K562 (cell line): ENCODE data around the gene PSD2. TPM values are rescaled to one million over a fixed set of nuclear protein-coding genes. Genes with fewer than 3 reads are reported as not detected.

Experiments
- CHD7 ChIP-seq: fragments of 200-600 bp; sonication (generic); IDR thresholded peaks from one replicate; pipeline ENCODE4 v1.6.1; 2012; ENCODE audit warnings: mild to moderate bottlenecking, low read depth, low read length, inconsistent platforms
- FOXK1 ChIP-seq: sonication (generic); formaldehyde crosslinking; IDR thresholded peaks from 2 replicates; pipeline ENCODE4 v1.8.0; 2022; ENCODE audit warnings: missing genetic modification reagents, mild to moderate bottlenecking, borderline replicate concordance
- SMARCA4 ChIP-seq: fragments of 450-650 bp; IDR thresholded peaks from 2 replicates; pipeline ENCODE4 v1.6.1; 2016
- SREBF1 ChIP-seq: fragments of 150-350 bp; IDR thresholded peaks from 2 replicates; pipeline ENCODE4 v1.6.1; 2014; ENCODE audit warnings: antibody characterized with exemption, low read depth, low read length, borderline replicate concordance
- polyA plus RNA-seq, 8 experiments: library from polyadenylated mRNA; depleted of rRNA in 4 of 8; stranded (reverse) in 5 of 8; unstranded in 3 of 8; fragments of >200 nt; fragmentation: Nextera tagmentation in 2 of 8; fragmentation: Illumina TruSeq in 1 of 8; extraction: Ambion mirVana in 2 of 8; extraction: Trizol in 1 of 8; gene quantifications; 2 replicates each; pipeline versions ENCODE4 v1.2.1 to v1.2.3, GENCODE V29; 2011 to 2014; ENCODE audit warnings: inconsistent platforms in 1 of 8, missing spikeins in 1 of 8
- total RNA-seq, 7 experiments: library from RNA; depleted of rRNA in 6 of 7; stranded (reverse); fragments of >200 nt in 6 of 7; fragmentation: Illumina TruSeq in 2 of 7; extraction: Trizol in 2 of 7; gene quantifications; 2 replicates each; pipeline versions ENCODE4 v1.2.1 to v1.2.3, GENCODE V29; 2011 to 2021; ENCODE audit warnings: low replicate concordance in 1 of 7

PSD2 gene
- total and polyA plus RNA-seq, 9 of the 15 experiments (the other 6 are each of a cell fraction or from before 2014, with no cell fraction given) = 0.01 to 0.09 (median 0.04) TPM; not detected in 4

DNA sequence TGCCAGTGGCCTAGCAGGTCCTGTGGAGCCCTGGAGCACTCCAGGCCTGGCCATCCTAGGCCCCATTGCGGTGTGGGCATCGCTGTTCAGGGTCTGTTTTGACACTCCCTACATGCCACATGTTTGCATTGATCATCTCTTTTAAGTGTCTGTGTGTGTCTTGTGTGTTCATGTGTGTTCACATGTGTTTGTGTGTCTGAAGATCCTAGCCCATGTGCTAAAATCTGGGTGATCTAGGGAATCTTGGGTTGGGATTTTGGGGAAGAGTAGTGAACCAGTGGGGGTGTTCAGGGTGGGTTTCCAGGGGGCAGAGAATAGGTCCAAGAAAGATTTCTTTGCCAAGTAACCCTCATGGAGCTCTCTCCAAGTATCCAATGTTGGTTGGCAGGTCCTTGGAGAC is 8.4 kb downstream of the PSD2 start (continued):
- no peak for TF ChIP-seq CHD7
- TF ChIP-seq FOXK1 (CRISPR knock-in tag) = no peak
- no peak for TF ChIP-seq SMARCA4
- no peak for TF ChIP-seq SREBF1
